ENCODE measurements around the gene GPR156. TPM values are rescaled to one million over a fixed set of nuclear protein-coding genes. Genes with fewer than 3 reads are reported as not detected.

GPR156 gene
- polyA plus RNA-seq, 10 donors = 0.88 to 2.2 (median 1.2) TPM

DNA sequence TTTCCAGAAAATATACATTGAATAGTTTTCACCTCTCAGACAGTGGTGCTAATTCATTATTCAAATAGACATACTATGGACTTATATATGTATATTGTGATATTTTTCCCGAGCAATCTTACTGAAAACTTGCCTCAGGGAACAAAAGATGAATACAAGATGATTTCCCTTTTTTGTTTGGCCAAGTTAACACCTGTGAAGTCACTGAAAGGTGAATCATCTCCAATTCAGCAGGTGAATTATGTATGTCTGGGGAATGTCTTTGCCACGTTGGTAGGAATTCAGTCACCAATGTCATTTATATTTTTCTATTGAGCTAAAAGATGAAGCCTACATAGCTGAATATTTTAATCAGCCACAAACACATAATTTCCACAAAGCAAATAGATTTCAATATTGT, 88.2 kb downstream of the GPR156 start:
- DNase-seq = no peak

DNA sequence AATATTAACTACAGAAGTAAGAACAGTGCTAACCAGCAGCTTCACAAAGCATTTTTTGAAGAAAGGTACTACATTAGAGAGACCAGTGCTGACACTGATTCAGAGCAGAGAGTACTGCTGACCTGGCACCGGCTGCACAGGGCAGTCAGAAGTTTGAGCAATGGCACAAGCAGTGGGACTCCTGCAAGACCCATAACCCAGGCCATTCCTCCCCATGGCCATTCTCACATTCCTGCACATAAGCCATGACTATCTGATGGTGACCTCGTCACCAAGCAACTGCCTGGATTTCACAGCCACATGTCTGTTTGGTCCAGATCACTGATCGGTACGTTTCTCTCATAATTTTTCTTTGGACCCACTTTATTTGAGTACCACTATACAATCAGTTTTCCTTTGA, 88.7 kb downstream of the GPR156 start:
- DNase-seq = no peak

DNA sequence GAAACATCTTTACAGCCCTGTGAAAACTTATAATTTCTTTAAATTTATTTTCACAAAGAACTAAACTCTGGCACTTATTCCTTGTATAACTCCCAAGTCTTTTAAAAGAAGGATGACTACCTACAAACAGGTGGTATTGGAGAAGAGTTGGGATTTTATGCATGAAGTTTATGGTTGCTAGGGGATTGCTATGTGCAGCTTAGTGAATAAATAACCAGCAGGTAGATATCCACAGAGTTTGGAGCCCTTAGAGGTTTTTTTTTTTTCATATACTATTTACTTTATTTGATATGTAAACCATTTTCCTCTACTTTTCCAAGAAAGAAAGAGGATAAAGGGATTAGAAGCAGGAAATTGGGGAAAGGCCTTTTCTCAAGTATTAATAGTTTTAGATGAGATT, 91.5 kb downstream of the GPR156 start:
- no peak for DNase-seq

DNA sequence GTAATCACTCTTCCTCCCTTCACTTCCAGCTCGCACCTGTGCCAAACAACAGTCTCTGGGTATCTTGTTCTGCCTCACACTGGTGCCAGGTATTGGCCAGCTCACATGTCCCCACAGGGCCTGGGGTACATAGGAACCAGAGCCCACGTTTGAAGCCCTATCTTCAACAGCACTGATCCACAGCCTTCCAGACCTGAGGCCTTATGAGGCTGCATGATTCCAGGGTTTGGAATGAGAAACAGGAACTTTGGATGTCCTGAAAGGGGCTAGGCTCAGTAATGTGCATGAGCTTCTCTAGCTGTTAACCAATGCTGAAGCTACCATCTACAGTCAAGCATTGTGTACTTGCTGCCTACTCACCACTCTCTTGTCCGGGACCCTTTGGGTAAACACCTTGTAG, 92.4 kb downstream of the GPR156 start:
- no peak for DNase-seq

DNA sequence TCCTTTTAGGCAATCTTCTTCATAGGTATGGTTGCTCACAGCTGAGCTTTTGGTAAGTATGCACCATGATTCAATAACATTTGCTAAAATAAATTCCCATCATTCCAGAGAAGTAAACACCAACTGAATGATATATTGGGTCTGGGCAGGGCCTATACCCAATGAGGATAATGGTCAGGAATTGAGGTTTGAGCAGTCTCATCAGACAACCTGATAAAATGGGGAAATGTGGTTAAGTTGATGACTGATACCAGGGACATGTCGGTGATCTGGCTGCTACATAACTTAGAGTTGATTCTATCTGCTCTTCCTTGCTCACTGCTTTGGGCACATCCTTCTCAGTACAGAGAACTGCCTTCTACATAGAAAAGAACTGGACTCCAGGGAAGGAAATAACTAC, 92.9 kb downstream of the GPR156 start:
- no peak for DNase-seq

DNA sequence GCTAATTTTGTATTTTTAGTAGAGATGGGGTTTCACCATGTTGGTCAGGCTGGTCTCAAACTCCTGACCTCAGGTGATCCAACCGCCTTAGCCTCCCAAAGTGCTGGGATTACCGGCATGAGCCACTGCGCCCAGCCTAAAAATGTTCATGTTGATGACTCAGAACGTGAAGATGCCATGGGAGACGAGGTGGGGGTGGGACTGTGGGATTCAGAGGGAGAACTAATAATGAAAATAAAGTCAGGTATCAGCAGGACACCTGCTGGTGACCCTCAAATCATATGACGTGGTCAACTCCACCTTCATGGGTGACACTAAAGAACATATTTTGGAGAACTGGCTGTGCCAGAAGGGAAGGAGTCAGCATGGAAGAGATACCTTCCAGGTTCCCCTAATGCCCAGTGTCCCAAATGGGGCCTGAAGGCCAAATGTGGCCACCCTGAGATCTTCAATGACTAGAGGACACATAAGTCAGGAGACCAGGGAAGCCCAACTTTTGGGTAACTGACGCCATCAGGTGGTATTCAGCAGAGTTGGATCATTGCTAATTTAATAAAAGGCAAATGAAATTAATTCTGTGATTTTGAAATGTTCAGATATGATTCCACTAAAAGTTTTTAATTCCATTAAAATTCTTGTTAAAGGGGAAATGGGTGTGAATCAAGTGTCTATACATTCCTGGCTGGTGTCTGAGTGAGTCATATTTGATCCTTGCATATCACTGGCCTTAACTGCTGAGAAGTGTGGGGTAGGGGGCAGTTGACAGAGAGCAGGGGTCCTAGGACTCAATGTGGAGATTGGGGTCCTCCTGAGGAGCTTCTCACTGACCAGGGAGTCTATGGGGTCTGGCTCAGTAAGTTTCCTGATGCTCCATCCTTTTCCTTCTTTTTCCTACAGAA, 102.2 kb downstream of the GPR156 start:
- peak in 2 of 3 donors; percentile 20 to 33 for DNase-seq

DNA sequence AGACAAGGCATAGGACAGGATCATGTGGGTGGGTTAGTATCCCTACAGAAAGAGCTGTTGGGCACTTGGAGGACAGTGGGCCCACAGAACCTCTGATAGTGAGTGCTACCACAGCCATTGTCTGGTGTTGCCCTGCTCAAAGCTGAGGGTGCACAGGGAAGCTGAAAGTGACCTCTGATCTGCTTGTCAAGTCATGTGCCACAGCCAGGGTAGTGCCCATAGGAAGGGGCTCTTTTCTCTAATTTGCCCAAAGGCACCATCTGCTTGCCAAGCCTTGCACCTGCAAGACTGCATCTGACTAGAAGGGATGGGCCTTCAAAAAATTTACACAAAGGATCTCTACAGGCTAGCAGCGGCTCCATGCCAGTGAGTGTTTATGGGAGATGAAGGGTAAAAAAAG, 103.4 kb downstream of the GPR156 start:
- DNase-seq = no peak

DNA sequence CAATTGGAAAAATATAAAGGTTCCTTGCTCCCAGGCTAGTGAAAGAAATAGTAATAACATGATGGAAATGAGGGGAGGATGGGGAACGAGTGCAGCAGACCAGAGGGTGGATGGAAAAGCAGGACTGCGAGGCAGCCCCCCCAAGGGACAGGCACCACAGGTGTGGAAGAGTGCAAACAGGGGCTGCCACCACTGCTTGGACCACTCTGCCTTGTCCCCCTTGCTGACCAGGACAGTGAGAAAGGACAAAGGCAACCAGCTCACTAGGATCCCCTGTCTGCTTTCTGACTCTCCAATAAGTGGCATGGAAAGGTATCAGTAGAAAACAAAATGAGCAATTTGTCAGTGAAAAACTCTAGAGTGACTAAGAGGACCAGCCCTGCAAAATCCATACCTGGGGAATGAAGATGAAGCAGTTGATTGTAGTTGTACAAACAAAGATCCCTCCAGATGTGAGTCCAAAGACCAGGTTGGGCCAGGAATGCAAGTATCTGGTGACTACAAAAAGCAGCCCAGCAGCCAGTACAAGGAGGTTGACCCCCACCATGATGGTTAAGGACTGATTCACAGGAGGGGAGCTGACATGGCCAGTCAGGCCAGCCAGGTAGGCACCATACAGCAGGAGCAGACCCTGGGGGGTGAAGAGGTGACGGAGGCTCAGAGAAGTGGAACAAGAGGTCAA, 104.2 kb downstream of the GPR156 start:
- no peak for DNase-seq

DNA sequence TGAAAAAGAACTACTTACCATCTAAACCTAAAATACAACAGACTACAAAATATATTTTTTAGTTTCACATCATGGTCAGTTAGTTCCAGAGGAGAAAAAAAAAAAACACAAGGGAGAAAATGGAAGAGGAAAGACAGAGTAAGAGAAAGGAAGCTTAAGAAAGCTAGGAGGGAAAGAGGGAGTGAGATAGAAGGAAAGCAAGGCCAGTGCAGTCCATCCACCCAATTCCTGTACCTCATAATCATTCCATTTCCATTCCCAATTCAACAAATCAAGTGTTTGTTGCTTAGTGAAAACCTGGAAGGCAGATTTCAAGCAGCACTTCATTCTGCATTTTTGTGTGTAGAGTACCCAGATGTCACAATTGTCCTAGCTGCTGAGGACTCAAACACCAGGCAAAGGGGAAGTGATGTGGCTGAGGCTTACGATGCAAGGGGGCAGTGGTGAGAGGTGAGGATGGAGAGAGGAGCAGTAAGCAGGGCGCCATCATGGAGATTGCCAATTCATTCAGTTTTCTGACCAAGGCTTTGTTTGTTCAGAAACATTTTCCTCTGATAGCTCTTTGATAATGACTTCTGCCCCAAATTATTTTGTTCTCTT, 107.2 kb downstream of the GPR156 start:
- DNase-seq = peak in 1 of 3 donors; percentile 16

DNA sequence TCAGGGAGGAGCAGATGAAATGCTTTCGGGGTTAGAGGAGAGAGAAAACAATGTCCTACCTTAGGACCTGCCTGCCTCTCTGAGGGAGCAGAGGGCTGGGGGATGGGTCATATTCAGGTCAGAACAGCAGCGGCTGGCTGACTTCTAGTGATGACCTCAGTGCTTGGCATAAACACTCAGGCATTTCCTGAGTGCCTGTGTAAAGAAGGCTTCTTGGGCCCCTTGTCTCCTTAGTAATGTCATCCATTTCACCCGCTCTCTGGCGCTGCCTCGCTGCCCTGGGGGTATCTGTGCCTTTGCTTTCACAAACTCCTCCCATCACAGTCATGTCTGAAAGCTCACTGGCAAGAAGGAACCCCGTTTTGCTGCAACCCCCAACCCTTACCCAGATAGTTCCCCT, 107.9 kb downstream of the GPR156 start:
- peak; percentile 18 to 80 (median 58) for DNase-seq

DNA sequence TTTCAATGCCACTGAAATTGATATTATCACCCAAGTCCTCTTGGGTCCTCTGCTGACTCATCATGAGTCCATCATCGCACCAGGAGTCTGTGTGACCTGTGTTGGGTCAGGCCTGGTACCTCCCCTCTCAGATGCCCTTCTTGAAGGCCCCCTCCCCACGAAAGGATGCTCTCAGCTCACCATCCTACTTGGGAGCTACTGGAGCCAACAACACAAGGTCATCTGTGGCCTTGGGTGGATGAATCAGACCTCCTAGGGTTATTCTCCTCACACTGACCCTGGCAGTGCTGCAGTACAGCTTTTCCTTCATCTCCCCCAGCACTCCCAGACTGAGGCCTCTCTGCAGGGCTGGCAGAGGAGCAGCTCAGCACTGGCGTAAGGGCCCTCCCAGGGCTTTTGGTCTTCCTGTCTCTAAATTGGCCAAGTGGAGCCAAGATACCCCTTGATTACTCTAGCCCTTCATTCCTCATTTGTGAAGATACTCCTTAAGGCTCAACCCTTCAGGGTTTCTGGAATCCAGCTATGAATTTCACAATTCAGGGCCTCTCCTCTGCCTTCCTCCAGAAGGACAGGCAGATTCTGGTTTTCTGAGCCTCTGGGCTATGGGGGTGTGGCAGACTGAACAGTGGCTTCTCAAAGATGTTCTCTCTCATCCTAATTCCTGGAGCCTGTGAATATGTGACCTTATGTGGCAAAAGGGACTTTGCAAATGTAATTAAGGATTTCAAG, 110.0 kb downstream of the GPR156 start:
- no peak for DNase-seq

DNA sequence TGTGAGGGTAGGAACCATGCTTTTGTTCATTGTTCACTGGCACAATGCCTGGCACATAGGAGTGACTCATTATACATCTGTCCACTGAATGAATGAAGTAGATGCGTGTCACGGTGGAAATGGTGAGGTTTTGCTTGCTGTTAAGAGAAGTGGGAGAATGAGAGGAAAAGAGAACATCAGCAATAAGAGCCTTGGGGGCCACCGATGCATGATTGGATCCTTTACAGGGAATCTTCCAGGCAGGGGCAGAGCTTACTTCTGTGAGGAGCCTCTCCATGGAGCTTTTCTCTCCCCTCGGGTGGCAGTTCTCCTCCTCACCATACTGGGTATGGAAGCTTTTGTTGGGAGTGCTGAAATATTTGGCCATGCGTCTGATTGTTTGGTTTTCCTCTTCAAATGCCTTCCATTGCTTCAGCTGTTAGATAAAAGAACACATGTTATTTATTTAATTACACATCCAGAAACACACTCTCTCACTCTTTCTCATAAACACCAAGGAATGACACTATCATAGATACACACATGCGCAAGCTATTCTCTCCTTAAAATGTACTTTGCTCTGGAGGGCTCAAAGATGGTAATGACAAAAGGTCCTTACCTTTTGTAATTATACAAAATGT, 111.9 kb downstream of the GPR156 start:
- DNase-seq = no peak

DNA sequence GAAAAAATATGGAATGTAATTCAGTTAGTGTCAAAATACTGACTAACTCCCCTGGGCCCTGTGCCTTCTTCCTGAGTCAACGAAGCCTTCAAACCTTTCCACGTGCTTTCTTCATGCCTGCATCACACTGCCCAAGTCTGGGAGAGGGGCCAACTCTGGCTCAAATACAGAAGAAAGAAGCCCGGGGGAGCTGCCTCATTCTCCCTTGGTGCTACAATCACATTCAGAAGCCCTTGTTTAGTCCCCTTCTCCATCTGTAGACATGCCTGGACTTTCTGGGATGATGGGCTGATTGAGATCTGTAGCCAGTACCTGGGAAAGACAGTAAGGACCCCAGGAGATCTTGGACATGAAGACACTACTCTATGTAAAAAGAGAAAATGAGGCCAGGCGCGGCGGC, 113.0 kb downstream of the GPR156 start:
- peak in 1 of 3 donors; percentile 49 for DNase-seq

DNA sequence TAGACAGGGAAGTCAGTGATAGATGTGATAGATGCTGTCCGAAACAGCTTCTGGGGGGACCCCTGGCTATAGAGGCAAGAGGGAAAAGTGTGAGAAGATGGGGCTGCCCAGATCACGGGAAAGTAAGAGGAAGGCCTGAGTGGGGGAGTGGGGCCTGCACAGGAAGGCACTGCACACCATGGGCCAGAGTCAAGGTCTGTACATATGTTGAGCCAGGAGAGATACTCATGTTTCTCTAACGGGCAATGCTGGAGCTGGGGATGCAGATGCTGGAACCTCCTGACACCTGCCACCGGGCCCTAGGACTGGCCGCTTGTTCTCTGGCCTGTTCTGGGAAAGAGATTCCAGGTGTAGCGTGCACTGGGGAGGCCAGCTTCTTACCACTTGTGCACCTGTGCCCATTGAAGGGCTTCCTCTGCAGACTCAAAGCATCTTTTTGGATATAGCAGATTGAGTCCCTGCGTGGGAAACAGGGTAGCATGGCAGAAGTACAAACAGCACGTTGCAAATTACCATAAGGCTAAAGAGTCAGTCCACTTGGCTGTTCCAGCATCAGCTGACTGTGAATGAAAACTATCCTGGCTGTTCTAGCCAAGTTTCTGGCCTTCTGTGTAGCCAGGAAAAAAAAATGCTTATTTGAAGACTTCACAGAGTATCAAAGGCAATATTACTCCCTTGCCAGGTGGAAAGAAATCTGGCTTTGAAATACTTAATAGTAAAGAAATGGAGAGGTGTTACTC, 113.7 kb downstream of the GPR156 start:
- peak in 2 of 3 donors; percentile 17 to 42 for DNase-seq

DNA sequence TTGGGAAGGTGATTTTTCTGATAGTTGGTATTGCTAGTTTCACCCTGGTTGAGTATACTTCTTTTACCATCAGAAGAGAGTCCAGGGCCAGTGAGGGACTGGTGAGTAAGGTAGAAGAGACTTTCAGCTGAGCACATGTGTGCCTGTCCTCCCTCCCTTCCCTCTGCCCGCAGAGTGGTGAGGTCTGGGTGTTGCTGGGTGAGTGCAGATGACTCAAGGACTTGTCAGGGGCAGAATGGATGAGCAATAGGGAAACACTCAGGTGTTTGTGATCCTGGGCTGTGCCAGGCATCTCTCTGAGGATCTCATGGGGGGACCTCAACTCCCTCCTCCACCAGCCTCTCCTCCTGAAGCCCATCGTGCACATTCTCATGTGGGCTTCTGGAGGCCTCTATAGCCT, 114.8 kb downstream of the GPR156 start:
- DNase-seq = no peak

DNA sequence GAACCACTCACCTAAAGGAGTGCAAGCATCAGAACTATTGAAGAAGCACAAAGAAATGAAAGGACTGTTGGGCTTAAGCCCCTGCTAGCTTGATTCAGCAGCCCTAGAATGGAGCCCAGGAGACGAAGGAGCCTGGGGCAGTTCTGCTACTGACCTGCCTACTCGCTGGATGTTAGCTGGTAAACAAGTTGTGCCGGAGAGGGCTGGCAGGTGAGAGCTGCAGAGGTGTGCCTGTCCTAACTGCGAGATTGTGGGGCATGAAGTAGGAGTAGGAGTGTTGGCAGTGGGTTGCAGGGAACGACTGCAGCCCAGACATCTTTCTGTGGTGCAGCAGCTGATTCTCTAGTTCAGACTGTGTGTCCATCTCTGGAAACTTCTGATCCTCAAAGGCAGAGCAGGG, 115.6 kb downstream of the GPR156 start:
- no peak for DNase-seq

DNA sequence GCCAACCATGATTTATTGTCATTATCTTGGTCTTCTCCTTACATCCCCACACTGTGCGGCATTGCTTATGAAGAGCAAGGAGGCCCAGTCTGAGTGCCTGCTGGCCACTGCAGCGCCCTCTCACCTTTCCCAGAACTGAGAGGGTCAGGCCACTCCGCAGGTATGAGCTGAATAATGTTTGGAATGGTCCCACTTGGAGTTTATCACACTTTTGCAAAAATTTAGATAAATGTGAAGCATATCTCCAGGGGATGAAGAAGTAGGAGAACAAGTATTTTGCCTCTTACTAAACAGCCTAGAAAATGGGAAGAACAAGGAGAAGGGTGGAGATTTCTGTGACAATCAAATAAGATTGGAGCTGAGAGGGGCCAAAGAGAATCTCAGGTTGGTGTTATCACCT, 116.4 kb downstream of the GPR156 start:
- DNase-seq = no peak

DNA sequence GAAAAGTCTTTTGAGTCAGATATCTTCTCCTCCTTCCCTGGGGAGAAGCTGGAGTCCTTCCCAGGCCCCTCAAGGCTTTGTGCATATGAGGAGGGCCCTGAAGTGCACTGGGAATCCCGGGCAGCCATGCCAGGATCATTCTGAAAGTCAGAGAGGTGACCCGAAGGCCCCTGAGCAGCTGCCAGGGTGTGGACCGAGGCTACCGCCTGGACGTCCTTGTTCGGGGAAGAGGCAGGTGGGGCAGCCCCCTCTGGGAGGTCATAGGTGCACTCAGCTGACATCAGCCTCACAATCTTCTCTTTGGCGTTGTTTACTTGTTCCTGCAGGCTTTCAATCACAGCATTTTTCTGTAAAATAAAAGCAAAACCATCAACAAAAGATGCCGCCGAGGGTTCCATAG, 117.0 kb downstream of the GPR156 start:
- DNase-seq = no peak

DNA sequence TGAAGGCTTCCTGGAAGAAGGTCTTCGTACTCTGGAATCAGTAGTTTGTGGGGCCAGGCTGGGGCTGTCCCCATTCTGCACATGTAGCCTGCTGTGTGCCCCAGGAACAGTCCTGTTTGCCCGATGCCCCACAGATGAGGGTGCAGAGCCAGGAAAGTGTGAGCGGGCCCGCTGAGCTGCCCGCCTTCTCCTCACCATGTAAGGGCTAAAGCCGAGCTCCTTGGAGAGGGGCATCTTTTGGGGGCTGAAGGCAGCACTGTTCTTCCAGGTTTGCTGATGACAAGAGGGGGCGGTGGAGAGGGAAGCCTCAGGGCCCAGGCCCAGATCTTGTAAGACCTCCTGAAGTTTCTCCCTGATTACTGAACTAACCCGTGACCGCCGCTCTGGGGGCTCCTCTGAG, 117.5 kb downstream of the GPR156 start:
- no peak for DNase-seq

DNA sequence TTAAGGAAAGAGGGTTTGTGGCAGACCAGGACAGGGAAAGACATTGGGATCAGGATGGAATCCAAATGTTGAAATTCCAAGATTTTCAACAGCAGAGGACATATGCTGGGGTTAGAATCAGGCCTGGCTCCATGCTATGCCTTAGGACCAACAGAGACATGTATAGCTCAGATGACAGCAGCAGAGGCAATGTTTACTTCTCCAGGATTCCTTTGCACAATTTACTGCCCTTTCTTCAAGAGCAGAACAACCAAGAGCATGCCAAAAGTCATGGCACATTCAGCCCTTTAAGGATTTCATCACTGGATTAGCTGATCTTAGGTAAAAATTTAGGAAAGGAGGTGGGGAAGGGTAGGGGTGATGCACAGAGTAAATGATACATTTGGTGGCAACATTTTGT, 121.2 kb downstream of the GPR156 start:
- DNase-seq = no peak

DNA sequence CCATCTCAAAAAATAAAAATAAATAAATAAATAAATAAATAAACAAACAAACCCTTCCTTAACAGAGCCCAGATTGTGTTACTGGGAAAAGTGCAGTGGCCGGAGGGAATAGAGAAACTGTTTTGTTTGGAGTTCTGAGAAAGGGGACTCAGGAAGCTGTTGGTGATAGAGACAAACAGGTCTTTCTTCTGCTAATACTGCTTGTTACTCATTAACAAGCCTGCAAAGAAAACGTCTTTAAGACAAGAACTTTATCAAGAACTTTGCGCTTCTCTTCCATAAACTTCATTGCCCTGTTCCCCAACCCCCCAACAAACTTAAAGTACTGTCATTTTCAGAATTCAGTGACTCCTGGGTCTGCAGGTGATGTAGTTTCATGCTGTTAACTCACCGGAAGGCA, 122.0 kb downstream of the GPR156 start:
- no peak for DNase-seq

Measured in muscle of back (tissue), 11 donors.